HG03108 (cell line): Measurements from ENCODE around the gene MEGF11.

ENCODE experiments used
- ATAC-seq: cut with Tn5 transposase; IDR thresholded peaks from one replicate; pipeline ENCODE4 v1.9.1; 2021; ENCODE audit warnings: moderate library complexity; ENCODE audit not compliant: unreplicated experiment

Gene MEGF11

DNA sequence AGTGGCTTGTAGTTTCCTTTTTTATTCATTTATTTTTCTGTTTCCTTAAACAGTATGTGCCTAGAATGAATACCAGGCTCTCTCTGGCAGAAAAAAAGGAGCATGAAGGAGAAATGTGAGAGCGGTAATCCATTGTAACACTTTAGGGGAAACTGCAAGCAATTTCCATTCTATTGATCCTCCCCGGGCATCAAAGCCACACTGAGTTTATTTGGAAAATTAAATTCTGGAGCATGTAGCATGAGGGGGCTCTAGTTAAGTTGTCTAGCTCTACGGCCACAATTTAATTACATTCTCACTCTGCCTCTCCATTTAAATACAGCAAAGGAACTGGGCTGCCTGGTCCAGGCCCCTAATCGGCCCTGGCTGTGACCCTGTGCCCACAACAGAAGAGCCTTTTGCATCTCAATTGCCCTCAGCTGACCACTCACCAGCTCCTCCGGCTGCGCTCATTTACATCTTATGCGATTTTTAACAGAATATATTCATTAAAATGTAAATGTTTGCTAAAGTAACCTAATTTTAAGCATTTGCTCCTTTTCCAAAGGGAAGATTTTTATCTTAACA is 72.9 kb downstream of the MEGF11 start:
- no peak for ATAC-seq

DNA sequence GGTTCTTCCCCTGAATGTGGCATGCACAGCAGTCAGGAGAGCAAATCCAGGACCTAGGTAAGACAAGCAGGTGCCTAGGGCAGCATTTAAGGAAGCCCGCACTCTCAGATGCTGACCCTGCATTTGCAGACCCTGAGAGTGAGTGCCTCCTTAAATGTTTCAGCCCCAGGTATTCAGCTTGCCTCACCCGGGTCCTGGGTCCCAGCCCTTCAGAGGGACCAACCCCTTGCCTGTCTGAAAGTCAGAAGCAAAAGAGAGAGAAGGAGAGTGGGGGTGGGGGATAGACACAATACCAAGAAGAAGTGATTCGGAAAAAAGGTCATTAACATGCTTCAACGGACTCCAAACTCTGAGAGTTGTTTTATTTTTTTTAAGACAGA is 75.0 kb downstream of the MEGF11 start:
- ATAC-seq = no peak

DNA sequence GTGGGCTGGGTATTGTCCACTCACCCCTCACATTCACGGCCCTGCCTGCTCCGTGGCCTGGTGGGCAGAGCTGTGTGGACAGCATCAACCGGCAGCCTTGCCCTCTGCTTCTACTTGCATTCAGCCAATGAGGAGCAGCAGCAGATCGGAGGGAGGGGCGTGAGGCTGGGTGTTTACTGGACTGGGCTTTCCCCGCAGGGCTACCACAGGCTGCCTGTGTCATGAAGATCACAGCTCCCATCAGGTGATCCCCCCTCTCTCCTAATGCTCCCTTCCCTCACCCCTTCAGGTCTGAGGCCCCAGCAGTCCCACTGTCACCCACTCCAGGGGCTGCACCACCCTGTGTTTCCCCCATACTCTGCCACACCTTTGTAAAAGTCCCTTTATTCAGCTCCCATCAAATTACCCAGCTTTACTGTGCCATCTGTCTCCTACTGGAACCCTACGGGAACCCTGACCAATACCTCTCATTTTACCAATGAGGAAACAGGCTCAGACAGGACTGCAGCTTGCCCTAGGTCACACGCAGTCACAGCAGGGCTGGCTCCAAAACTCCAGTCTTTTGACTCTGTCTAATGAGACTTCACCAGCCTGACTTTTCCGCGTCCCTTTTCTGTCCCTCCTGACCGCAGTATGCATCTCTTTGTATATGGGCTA is 81.1 kb downstream of the MEGF11 start:
- no peak for ATAC-seq

DNA sequence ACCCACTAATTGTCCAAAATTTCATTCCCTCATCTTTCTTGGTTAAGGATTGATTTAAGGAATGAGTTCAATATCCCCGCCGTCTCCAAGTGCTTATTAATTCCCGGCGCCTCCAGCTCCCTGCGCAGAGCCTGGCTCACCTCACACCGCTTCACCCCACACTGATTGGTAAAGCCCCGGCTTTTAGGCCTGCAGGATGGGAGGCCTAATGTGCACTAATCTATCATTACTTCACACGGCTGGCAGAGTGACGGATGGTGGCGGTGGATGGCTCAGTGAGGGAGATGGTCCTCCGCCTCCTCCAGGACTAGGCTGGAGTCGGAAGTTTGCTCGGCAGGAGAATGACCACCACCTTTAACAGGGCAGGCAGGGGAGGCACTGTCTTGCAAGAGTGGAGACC is 81.7 kb downstream of the MEGF11 start:
- no peak for ATAC-seq

GRCh38 chr15:66170716-66171115 is 82.8 kb downstream of the MEGF11 start:
- no peak for ATAC-seq

- no peak for ATAC-seq
These were observed 83.5 kb downstream of the MEGF11 start for GRCh38 chr15:66170042-66170441.

DNA sequence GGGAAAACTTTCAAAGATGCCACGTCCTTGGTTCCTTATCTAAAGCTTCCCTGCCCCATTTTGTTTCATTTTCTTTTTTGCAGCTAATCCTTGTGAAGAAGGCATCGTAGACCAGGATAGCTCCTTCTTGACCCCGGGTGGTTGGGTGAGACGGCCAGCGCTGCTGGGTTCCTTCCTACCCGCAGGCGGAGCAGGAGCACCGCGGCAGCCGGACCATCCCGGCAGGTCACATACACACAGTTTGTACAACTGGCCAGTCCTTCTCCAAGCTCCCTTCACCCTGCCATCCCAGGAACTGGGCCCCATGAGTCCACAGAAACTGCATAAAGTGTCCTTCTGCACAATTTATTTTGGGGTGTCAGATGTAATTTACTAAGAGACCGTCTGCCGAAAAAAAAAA is 83.9 kb downstream of the MEGF11 start:
- ATAC-seq = no peak

GRCh38 chr15:66169023-66169422 is 84.5 kb downstream of the MEGF11 start:
- no peak for ATAC-seq

DNA sequence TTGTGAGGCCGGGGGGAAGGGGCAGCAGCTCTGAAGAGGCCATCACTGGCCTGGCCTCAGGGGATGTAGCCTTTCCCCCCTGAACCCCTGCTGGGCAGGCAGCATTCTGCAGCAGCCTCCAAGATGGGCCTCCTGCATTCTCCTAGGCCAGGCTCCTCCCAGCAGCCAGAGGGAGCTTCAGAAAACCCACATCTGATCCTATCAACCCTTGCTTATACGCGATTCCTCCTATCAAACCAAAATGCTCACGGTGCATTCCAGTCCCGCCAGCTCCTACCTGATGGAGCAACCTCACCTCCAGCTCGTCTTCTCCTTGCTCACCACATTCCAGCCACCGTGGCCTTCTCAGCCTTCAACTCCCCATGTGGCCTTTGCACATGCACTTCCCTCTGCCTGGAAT is 85.7 kb downstream of the MEGF11 start:
- no peak for ATAC-seq

GRCh38 chr15:66165856-66166255 is 87.7 kb downstream of the MEGF11 start:
- no peak for ATAC-seq

GRCh38 chr15:66164788-66165187 is 88.8 kb downstream of the MEGF11 start:
- ATAC-seq = no peak

GRCh38 chr15:66163553-66163952 is 90.0 kb downstream of the MEGF11 start:
- ATAC-seq = no peak

- no peak for ATAC-seq
These were observed 91.3 kb downstream of the MEGF11 start for GRCh38 chr15:66162286-66162685.

DNA sequence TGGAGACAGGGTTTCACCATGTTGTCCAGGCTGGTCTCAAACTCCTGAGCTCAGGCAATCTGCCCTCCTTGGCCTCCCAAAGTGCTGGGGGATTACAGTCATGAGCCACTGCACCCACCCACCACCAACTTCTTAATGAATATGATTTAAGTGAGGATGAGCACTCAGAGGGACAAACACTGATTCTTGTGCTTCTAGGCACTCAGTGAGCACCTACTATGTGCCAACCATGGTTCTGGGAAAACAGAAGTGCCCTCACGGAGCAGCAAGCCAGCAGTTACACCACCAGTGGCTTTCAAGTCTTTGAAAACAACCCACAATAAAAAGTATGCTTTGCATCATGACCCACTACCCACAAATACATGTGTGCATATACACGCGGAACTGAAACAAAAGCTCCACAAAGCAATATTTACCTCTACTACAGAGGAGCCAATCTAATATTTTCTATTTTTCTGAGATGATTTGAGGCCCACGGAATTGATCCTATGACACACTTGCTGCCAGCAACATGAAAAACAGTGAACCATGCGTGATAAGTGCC is 91.9 kb downstream of the MEGF11 start:
- no peak for ATAC-seq

GRCh38 chr15:66161108-66161507 is 92.4 kb downstream of the MEGF11 start:
- ATAC-seq = no peak

GRCh38 chr15:66157507-66157906 is 96.0 kb downstream of the MEGF11 start:
- ATAC-seq = no peak

DNA sequence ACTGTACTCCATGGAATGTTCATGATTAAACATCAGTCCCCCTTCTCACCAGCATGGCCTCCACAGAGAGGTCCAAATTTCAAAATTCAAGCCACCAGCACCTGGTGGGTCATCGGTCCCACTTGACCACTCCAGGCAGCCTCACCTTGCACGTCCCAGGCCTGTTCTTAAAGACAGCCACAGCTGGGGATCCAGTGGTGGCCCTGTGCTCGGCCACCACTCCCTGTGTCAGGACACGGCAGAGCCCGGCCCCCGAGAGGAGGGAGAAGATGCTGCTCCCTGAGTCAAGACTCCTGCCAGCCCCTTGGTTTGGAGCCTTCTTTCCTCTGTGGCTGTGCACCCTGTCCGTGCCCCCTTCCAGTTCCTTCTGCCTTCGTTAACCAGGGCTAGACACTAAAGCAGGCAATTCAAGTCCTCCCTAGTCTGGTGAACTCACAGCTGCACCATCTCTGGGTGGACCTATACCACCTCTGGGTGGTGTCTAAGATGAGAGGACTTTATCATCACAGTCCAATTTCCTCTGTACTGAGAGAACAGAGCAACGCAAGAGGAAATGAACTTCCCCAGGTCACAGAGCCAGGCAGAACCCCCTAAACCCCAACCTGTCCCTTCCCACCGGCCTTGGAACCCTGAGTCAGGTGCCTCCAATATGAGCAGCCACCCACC is 97.1 kb downstream of the MEGF11 start:
- no peak for ATAC-seq

DNA sequence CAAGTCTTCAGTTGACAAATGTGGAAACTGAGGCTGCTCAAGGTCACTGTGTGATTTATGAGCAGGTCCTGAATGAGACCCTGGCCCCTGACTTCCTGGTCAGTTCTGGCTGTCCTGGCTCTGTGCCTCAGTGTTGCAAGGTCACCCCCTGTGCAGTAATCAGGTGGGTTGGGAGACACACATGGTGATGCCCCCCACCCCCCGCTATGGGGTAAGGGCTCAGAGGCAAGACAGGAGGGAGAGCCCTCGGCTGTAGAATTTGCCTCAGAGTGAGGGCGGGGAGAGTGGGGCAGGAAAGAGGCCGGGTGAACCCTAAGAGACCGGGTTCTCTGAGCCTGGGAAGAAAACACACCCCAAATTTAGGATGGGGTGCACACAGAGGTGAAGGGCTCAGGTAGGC is 98.5 kb downstream of the MEGF11 start:
- no peak for ATAC-seq

DNA sequence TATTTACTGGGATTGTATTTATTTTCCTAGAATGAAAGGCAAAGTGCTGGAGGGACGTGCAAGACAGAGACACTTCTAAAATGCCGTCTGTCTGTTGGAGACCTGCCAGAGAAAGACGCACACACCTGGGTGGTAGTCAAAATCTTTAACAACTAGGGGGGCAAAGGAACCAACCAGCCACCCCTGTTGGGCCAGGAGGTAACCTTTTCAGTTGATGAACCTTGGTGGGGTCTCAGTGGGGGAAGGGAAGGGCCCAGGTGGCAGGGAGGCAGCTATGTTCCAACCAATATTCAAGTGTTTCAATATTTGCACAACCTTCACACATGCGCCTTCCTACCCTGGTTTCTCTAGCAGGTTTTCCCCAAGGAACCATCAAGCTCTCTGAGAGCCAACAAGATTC is 99.0 kb downstream of the MEGF11 start:
- no peak for ATAC-seq

DNA sequence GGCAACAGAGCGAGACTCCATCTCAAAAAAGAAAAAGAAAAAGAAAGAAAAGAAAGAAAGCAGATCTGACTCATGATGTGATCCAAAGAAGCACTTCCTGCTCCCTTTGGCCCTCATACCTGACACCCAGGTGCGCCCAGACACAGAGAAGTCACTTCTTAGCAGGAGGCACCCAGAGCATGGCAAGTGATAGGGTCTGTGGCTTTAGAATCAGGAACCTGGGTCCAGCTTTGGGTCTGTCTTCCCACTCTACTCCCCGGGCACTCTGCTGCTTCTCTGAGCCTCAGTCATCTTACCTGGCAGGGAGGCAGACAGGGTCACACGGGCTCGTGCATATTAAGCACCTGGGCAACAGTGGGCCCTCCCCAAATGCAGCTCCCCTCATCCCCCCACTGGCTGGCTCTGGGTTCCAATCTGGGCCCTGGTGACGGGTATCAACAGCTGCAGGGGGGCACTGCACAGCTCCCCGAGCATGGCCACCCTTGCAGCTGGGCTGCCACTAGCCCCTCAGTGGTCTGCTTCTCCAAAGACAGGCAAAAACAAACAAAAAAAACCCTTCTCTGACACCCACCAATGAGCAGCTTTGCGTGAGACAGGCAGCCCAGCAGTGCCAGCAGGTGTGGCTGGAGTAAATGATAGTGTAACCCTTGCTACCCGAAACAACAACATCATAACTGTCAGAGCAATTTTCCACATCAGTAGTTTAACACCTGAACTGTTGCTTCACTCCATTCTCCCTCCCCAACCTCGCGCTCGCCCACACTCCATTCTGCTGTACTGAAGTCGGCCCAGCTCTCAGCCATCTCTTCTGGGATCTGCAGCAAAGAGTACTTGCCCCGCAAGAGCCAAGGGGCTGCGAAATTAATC is 99.8 kb downstream of the MEGF11 start:
- ATAC-seq = peak; percentile 61

DNA sequence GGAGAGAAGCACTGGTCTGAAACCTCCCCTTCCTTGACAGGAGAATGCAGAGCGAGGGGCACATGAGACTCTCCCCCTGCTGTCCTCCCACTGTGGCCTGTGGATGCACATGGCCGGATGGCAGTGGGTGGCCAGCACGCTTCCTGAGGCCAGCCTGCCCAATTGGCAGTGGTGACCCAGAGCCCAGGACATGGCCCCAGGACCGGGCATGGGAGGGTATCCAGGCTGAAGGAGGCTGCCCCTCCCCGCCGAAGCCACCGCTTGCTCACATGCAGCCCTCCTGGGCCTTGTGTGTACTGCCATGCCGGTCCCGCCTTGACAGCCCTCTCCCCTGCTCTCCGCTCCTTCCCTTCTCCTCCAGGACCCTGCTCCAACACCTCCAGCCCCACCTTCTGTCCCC is 100.9 kb downstream of the MEGF11 start:
- no peak for ATAC-seq
